NCI-H1436 (cell line): ENCODE results near the gene RARB.

ENCODE experiments used
- DNase-seq: peaks from one replicate; lab custom pipeline; 2025; lab: John Stamatoyannopoulos, UW

RARB gene

GRCh38 chr3:25472731-25473130, 44.7 kb downstream of the RARB start:
- no peak for DNase-seq

- DNase-seq, result no peak
These were observed 45.2 kb downstream of the RARB start for GRCh38 chr3:25473246-25473645.

- no peak for DNase-seq
These were observed 46.0 kb downstream of the RARB start for GRCh38 chr3:25474052-25474451.

- no peak for DNase-seq
These were observed 48.6 kb downstream of the RARB start for GRCh38 chr3:25476639-25477038.

GRCh38 chr3:25478211-25478757, 50.2 kb downstream of the RARB start:
- DNase-seq, result no peak

- no peak for DNase-seq
These were observed 51.1 kb downstream of the RARB start for GRCh38 chr3:25478964-25479726.

- DNase-seq, result no peak
These were observed 51.6 kb downstream of the RARB start for GRCh38 chr3:25479727-25480010.

GRCh38 chr3:25480811-25481210, 52.7 kb downstream of the RARB start:
- DNase-seq, result no peak

- no peak for DNase-seq
These were observed 53.3 kb downstream of the RARB start for GRCh38 chr3:25481386-25481785.

GRCh38 chr3:25483456-25483855, 55.4 kb downstream of the RARB start:
- DNase-seq, result no peak

- no peak for DNase-seq
These were observed 57.6 kb downstream of the RARB start for GRCh38 chr3:25485673-25486072.

GRCh38 chr3:25486932-25487331, 58.9 kb downstream of the RARB start:
- no peak for DNase-seq

- no peak for DNase-seq
These were observed 62.0 kb downstream of the RARB start for GRCh38 chr3:25489858-25490593.

GRCh38 chr3:25493246-25493645, 65.2 kb downstream of the RARB start:
- DNase-seq, result no peak

GRCh38 chr3:25493786-25494185, 65.7 kb downstream of the RARB start:
- DNase-seq, result no peak

GRCh38 chr3:25495304-25495703, 67.2 kb downstream of the RARB start:
- DNase-seq, result no peak

GRCh38 chr3:25495726-25496253, 67.7 kb downstream of the RARB start:
- DNase-seq, result no peak

GRCh38 chr3:25497096-25497495, 69.0 kb downstream of the RARB start:
- no peak for DNase-seq

- no peak for DNase-seq
These were observed 72.7 kb downstream of the RARB start for GRCh38 chr3:25500706-25501210.

- no peak for DNase-seq
These were observed 74.2 kb downstream of the RARB start for GRCh38 chr3:25502233-25502632.

- no peak for DNase-seq
These were observed 75.8 kb downstream of the RARB start for GRCh38 chr3:25503898-25504301.

GRCh38 chr3:25505581-25505980, 77.5 kb downstream of the RARB start:
- DNase-seq, result no peak

GRCh38 chr3:25507811-25508210, 79.7 kb downstream of the RARB start:
- DNase-seq, result no peak
